Inflammatory macrophage treated with lipopolysaccharide for 4 hours (primary cell): ENCODE measurements around the gene RARS2.

Experiments used
- DNase-seq: peaks from one replicate; pipeline ENCODE4 v3.0.0-alpha.2; 2020

The RARS2 gene

GRCh38 chr6:87573307-87574024 lies 16.3 kb downstream of the RARS2 start:
- DNase-seq = no peak

GRCh38 chr6:87572883-87573282 lies 16.9 kb downstream of the RARS2 start:
- no peak for DNase-seq

GRCh38 chr6:87572021-87572420 lies 17.8 kb downstream of the RARS2 start:
- DNase-seq = no peak

GRCh38 chr6:87561017-87561416 lies 28.8 kb downstream of the RARS2 start:
- no peak for DNase-seq

GRCh38 chr6:87558446-87558845 lies 31.3 kb downstream of the RARS2 start:
- no peak for DNase-seq

GRCh38 chr6:87555506-87555905 lies 34.3 kb downstream of the RARS2 start:
- DNase-seq = no peak

- no peak for DNase-seq
Observed at GRCh38 chr6:87553159-87553765, 36.5 kb downstream of the RARS2 start.

GRCh38 chr6:87551799-87552198 lies 38.0 kb downstream of the RARS2 start:
- no peak for DNase-seq

- DNase-seq = no peak
Observed at GRCh38 chr6:87544474-87544735, 45.4 kb downstream of the RARS2 start.

GRCh38 chr6:87543696-87544473 lies 45.9 kb downstream of the RARS2 start:
- no peak for DNase-seq

GRCh38 chr6:87541744-87542143 lies 48.0 kb downstream of the RARS2 start:
- DNase-seq = no peak

GRCh38 chr6:87541041-87541440 lies 48.7 kb downstream of the RARS2 start:
- no peak for DNase-seq

GRCh38 chr6:87540539-87540938 lies 49.2 kb downstream of the RARS2 start:
- DNase-seq = no peak

GRCh38 chr6:87539554-87539953 lies 50.2 kb downstream of the RARS2 start:
- DNase-seq = no peak

GRCh38 chr6:87538510-87539260 lies 51.1 kb downstream of the RARS2 start:
- no peak for DNase-seq

- DNase-seq = no peak
Observed at GRCh38 chr6:87534377-87535047, 55.3 kb downstream of the RARS2 start.

GRCh38 chr6:87529221-87529620 lies 60.6 kb downstream of the RARS2 start:
- DNase-seq = no peak

- no peak for DNase-seq
Observed at GRCh38 chr6:87522686-87523085, 67.1 kb downstream of the RARS2 start.

GRCh38 chr6:87518453-87518852 lies 71.3 kb downstream of the RARS2 start:
- DNase-seq = no peak

GRCh38 chr6:87514831-87515230 lies 75.0 kb downstream of the RARS2 start:
- DNase-seq = no peak

- DNase-seq = no peak
Observed at GRCh38 chr6:87504441-87504840, 85.3 kb downstream of the RARS2 start.

- no peak for DNase-seq
Observed at GRCh38 chr6:87501809-87502572, 87.8 kb downstream of the RARS2 start.
